ENCODE results near the gene TUBA4B.
A peak's percentile ranks its signal among the peaks of the same experiment; 100 is the strongest.

The TUBA4B gene

GRCh38 chr2:219218732-219219701, 34.0 kb upstream of the TUBA4B start, which contains the start of gene ABCB6:
ABCB6 (minus strand) TSS chr2:219218958; CDS start chr2:219218673, 285 bp downstream.
- ATAC-seq = peak; percentile 79 to 85

DNA sequence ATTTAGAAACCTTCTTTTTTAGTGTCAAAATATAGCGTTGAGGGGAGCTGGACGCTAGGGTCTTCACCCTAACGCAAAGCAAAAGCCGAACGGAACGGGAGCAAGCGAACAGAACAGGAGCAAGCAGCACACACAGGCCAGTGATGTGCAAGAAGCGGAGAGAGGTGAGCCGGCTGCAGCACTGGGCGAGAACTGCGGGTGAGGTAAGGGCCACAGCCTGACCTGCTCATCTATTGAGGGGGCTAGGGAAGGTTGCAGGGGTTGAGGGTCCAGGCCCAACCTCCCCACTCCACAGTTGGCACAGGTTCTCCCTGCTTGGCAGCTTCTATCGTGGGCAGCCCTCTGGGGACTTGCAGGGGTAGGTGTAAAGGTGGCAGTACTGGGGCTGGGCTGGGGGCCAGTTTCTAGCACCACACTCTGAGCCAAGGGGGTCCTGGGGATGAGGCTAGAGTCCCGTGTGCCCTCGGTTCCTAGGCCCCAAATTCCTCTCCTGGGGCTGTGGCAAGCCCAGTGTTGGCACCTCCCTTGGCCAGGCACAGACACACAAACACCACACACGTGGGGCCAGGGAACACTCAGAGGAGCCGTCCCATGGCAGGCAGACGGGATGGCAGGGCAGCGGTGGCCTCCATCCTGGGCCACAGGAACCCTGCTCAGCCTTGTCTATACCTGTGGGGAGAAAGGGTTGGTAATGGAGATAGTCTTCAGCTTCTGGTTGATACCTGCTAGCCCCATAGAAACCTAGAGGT, 33.1 kb upstream of the TUBA4B start:
- ATAC-seq = no peak

- no peak for ATAC-seq
Measured at GRCh38 chr2:219220652-219221402, 32.2 kb upstream of the TUBA4B start.

GRCh38 chr2:219221957-219222518, 31.0 kb upstream of the TUBA4B start:
- no peak for ATAC-seq

GRCh38 chr2:219223831-219224610, 29.0 kb upstream of the TUBA4B start:
- no peak for ATAC-seq

GRCh38 chr2:219225350-219225749, 27.7 kb upstream of the TUBA4B start:
- ATAC-seq = no peak

DNA sequence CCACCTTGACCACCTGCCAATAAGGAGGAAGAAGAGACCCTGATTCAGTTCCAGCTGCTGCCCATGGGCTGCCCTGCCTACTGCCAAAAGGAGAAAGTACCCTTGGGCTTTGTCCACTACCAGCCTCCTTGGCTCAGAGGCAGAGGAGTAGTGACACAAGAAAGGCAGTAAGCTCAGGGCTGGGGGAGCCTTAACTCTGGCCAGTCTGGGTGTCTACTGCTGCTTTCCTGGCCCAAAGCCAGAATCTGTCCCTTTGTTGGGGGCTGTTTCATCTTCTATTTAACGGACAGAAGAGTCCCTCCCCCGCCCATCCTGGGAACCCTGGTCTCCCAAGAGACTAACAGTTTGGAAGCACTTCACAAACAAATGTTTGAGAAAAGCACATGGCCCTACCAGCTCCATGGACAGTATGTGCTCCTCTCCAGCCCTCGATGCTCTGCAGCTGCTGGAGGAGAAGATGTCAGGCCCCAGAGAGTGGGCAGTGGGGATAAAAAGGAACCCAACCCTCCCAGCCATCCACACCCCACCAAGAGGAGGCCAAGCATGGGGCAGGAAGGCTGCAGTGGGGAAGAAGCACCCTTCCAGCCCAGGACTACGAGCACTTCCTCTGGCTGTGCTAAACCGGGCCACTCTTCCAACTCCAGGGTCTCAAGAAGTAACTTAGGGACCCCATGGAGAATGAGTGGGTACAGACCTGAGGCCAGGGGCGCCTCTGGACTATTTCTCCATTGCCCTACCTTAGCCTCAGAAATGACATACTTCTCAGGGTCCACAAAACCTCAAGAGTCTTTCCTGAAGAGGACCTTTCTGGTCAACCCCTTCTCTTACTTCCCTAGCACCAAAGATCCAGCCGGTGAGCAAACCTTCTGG, 24.8 kb upstream of the TUBA4B start:
- no peak for ATAC-seq

GRCh38 chr2:219228911-219229304, 24.1 kb upstream of the TUBA4B start:
- no peak for ATAC-seq

DNA sequence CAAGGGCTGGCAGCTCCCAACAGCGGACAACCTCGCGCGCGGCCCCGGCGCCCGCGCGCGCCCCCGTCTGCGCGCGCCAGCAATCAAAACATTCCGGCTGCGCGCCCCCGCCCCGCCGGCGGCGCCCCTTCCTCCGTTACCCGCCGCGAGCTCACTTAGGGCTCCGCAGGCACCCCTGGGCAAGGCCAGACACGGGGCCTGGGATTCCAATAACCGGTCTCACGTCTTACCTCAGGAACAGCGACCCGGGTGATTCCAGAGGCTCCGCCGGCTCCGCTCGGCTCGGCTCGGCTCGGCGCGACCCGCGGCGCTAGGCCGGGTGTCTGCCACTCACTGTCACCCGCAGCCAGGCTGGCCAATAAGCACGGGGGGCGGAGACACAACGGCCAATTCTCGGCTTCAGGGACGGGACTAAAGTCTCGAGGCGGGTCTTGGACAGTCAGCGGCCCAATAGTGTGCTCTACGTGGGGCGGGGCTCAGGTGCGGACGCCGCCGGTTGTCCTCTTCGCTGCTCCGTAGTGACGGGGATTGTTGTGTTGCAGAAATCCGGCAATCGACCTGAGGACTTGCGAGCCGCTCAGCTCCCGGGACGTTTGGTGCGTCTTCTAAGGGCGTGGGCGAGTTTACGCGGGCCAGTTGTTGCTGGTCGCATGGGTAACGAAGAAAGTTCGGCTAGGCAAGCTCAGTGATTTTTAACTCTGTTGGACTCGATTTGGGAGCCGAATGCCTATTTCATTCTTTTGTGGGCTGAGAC, 23.6 kb upstream of the TUBA4B start, which contains the start of the genes ANKZF1 and ATG9A:
TSS of gene ANKZF1 (plus strand) at position 502 of the 754 bp plus-strand sequence. CDS start 452 bp downstream, outside the sequence.
TSS of gene ATG9A (minus strand) at position 332 of the 754 bp plus-strand sequence. CDS start 1,612 bp downstream, outside the sequence.
- ATAC-seq = peak; percentile 98 to 99

GRCh38 chr2:219230059-219230540, 22.9 kb upstream of the TUBA4B start:
- ATAC-seq = peak; percentile 7 to 19

DNA sequence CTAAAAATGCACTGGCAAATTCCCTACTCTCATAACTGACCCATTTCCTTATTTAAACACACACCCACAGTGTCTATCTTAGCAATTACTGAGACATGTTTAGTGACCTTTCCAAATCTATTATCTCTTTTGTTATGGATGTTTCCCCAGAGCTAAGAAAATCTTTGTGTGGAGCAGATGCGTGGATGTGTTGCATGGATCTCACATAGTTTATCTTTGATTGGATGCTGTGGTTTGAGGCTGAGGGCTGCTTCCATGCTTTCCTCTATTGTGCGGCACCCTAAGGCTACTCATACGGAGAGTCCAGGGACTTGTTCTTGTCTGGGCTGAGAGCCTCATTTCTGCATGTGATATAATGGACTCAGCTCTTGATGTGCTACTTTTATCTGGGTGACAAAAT, 18.7 kb upstream of the TUBA4B start:
- no peak for ATAC-seq

- ATAC-seq = no peak
Measured at GRCh38 chr2:219243291-219243761, 9.7 kb upstream of the TUBA4B start.

DNA sequence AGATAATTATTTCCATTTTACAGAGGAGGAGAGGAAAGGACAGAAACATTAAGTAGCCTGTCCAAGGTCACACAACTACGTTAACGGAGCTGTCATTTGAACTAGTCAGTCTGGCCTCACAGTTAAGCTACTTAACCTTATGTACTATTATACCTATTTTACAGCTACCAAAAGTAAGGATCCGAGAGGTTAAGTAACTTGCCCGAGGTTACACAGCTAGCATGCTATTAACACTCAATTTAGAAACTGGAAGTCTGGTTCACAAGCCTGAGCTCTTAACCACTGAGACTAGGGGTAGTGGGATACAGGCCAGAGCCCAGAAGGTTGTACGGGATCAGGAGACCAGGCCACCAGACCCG, 8.3 kb upstream of the TUBA4B start:
- no peak for ATAC-seq

DNA sequence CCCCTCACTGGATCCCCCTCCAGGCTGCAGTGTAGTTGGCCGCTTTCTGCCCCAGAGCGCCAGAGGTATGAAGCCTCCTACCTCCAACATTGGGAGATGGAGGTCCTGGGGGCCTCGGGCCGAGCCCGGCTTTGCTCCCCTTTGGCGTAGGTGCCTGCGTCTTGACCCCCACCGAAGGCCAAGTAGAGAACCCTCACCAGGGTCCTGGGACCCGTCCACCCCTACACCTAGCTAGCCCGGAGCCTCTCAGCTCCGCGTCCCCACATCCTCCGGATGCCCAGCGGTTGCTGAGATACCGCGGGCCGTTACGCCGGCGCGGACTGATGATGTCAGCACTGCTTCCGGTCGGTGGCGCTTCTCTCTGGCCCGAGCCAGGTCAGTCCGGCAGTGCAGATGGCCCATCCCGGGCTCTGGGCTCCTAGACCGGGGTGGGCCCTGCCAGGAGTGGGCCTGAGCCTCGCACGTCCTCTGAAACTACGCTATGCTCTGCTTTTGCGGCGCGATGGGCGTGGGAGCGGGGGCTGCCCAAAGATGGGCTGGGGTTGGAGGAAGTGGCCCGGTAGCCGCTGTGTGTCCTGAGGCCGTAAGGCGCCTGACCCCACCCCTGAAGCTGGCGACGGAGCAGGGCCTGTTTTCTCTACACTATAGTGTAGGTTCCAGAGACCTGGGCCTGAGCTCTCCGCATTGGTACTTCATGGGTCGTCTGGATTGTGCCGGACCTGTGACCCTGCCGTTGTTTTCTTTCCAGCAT, 7.7 kb upstream of the TUBA4B start, which contains the start of the genes GLB1L and STK16:
TSS of gene GLB1L (minus strand) at position 297 of the 751 bp plus-strand sequence. CDS start 1,871 bp downstream, outside the sequence.
TSS of gene STK16 (plus strand) at position 332 of the 751 bp plus-strand sequence. CDS start 521 bp downstream, outside the sequence.
- ATAC-seq = peak; percentile 84 to 86

GRCh38 chr2:219245899-219246230, 7.2 kb upstream of the TUBA4B start:
- ATAC-seq = no peak

DNA sequence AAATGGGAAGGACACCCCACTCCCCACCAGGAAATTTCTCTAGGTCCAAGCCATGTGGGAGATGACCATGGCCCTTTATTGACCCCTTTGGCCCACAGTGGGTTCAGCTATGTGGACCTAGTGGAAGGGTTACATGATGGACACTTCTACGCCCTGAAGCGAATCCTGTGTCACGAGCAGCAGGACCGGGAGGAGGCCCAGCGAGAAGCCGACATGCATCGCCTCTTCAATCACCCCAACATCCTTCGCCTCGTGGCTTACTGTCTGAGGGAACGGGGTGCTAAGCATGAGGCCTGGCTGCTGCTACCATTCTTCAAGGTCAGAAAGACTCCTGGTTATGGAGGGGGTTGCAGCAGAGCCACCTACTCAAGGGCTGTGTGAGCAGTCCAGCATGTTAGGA, 6.5 kb upstream of the TUBA4B start:
- ATAC-seq = no peak

DNA sequence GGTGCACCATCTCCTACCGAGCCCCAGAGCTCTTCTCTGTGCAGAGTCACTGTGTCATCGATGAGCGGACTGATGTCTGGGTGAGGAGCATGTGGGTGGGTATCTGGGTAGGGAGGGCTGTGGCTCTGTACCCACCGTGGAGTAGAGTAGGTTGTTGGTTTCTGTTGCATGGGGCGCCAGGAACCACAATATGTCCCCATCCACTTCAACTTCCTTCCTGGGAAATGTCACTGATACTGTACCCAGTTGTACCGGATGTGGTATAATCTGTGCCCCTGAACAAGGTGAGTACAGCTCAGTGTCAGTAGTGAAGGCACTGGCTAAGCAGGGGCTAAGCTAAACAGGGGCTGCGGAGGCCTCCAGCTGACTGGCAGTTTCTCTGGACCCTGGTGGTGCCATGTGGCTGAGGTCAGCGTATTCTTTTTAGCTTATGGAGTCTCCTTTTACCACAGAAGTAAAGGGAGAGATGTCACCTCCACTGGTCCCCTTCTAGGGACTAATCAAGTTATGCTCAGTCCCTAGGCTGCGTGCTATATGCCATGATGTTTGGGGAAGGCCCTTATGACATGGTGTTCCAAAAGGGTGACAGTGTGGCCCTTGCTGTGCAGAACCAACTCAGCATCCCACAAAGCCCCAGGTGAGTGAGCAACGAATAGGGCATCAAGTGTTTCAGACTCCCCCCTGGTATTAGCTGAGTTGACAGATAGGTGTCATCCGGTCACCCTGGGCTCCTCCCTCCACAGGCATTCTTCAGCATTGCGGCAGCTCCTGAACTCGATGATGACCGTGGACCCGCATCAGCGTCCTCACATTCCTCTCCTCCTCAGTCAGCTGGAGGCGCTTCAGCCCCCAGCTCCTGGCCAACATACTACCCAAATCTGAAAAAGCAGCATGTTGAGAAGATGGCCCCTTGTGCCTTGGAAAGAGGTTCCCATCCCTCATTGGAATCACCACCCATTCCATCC, 5.1 kb upstream of the TUBA4B start:
- peak; percentile 57 to 59 for ATAC-seq
